ENCODE measurements around the gene ADIPOR1.
A peak's percentile ranks its signal among the peaks of the same experiment; 100 is the strongest.
"Not testable (repeated sequence)": the region's sequence is repeated elsewhere in the genome, so short reads cannot be mapped to it uniquely, and the experiment has no call there.

ADIPOR1 gene

DNA sequence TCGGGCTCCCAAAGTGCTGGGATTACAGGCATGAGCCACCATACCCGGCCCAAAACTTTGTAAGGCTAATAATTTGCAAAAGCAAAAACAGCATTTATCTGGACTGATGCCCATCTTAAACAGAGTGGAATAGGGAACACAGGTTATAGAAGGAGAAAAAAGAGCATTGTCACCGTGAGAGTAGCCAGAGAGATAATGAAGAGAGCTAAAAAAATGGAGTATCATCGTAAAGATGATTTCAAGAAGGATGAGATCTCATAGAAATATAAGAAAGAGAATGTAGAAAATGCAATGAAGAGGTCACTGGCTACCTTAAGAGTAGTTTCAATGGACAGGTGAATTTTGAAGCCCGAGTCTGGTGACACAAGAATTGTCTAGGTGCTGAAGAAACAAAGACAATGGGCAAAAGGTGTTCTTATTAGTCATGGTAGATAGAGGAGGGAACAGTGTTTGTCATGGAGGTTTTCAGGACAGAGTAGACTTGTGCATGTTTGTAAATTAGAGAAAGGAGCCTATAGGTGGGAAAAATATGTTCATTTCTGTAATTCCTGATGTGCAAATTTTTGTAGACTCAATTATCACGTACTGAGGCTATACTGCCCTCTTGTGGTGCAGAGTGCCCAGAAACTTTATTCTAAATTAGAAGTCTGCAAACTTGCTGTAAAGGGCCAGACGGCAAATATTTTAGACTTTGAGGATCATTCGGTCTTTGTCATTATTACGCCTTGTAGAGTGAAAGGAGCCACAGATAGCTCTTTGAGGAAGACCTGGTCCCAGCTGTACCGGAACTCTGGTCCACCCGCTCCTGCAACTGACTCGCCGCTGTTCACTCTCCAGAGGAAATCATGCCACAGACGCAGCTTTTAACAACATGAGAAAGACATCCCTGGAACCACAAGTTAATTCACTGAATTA, 41.0 kb upstream of the ADIPOR1 start:
- Histone ChIP-seq H3K27ac (no peak overlapping the region), H3K4me3 (no peak overlapping the region), H3K36me3 (ENCODE audit: insufficient read depth, low read length) (no peaks in the 10 kb centered on the region)

DNA sequence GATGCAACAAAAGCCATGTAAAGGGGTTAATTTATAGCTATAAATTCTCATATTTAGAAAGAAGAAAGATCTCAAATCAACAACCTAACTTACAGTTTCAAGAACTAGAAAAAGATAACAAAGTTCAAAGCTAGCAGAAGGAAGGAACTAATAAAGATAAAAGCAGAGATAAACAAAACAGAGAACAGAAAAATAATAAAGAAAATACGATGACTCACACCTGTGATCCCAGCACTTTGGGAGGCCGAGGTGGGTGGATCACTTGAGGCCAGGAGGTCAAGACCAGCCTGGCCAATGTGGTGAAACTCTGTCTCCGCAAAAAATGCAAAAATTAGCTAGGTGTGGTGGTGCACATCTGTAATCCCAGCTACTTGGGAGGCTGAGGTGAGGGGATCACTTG, 36.6 kb upstream of the ADIPOR1 start:
- H3K9me3 ChIP-seq (ENCODE audit: low read depth, low read length) = no peaks in the 10 kb centered on the region
- H3K36me3 ChIP-seq (ENCODE audit: insufficient read depth, low read length) = no peaks in the 10 kb centered on the region
- H3K4me3 ChIP-seq = no peak overlapping the region
- H3K9ac ChIP-seq (ENCODE audit: insufficient read length) = no peak overlapping the region
- no peak overlapping the region for H3K27ac ChIP-seq
- no peak for DNase-seq (ENCODE audit: low read depth, low spot score)
- no peak for TF ChIP-seq POLR2AphosphoS5 (IDR thresholded peaks at IDR 0.05; ENCODE audit: borderline replicate concordance, low read depth, low read length)
- no peak for TF ChIP-seq FOXP2 (optimal IDR thresholded peaks at IDR 0.05; ENCODE audit: control extremely low read depth, extremely low read length, insufficient read depth)
- TF ChIP-seq EZH2 (IDR thresholded peaks at IDR 0.05) = no peak

More for the DNA sequence above, 41.0 kb upstream of the ADIPOR1 start:
- Histone ChIP-seq H3K9ac (ENCODE audit: insufficient read length) (no peak overlapping the region), H3K9me3 (ENCODE audit: low read depth, low read length) (no peaks in the 10 kb centered on the region)
- peak; percentile 42 for DNase-seq (ENCODE audit: low read depth, low spot score)
- TF ChIP-seq EZH2 (IDR thresholded peaks at IDR 0.05) = no peak
- TF ChIP-seq FOXP2 (optimal IDR thresholded peaks at IDR 0.05; ENCODE audit: control extremely low read depth, extremely low read length, insufficient read depth) = no peak
- no peak for TF ChIP-seq POLR2AphosphoS5 (IDR thresholded peaks at IDR 0.05; ENCODE audit: borderline replicate concordance, low read depth, low read length)

DNA sequence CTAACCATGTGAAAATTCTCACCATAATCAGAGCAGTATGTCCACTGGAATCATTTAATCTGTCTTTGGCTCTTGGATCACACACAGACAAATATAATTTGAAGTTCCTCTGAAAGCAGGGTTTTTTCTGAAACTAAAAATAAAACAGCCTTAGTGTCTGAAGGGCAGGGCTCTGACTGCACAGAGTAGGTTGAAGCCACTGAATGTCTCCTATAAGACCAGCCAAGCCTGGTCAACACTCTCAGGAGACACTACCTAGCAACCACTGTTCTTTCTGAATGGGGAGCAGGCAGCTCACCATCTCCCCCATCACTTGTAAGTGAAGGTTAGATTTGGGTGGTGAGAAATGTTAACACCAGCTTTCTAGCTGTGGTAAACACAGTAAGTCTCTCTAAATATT, 33.0 kb upstream of the ADIPOR1 start:
- Histone ChIP-seq H3K9me3 (ENCODE audit: low read depth, low read length) (no peaks in the 10 kb centered on the region), H3K9ac (ENCODE audit: insufficient read length) (no peak overlapping the region), H3K36me3 (ENCODE audit: insufficient read depth, low read length) (no peaks in the 10 kb centered on the region), H3K27ac (no peak overlapping the region), H3K4me3 (no peak overlapping the region)
- TF ChIP-seq EZH2 (IDR thresholded peaks at IDR 0.05) = no peak
- no peak for TF ChIP-seq POLR2AphosphoS5 (IDR thresholded peaks at IDR 0.05; ENCODE audit: borderline replicate concordance, low read depth, low read length)
- no peak for TF ChIP-seq FOXP2 (optimal IDR thresholded peaks at IDR 0.05; ENCODE audit: control extremely low read depth, extremely low read length, insufficient read depth)
- no peak for DNase-seq (ENCODE audit: low read depth, low spot score)

DNA sequence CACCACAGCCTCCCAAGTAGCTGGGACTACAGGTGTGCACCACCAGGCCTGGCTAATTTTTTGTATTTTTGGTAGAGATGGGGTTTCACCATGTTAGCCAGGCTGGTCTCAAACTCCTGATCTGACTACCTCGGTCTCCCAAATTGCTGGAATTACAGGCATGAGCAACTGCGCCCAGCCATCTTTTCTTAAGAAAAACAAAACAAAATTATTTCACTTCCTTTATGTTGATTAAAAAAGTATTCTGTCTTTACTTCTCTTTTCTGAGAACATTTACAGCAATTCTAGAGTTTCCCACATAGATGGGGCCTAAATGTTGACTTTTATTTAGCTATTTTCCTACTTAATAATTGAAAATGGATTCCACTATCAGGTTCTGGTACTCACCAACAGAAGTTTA, 31.8 kb upstream of the ADIPOR1 start:
- Histone ChIP-seq H3K27ac (no peak overlapping the region), H3K9ac (ENCODE audit: insufficient read length) (no peak overlapping the region), H3K9me3 (ENCODE audit: low read depth, low read length) (no peaks in the 10 kb centered on the region), H3K36me3 (ENCODE audit: insufficient read depth, low read length) (no peaks in the 10 kb centered on the region), H3K4me3 (no peak overlapping the region)
- no peak for DNase-seq (ENCODE audit: low read depth, low spot score)
- TF ChIP-seq POLR2AphosphoS5 (IDR thresholded peaks at IDR 0.05; ENCODE audit: borderline replicate concordance, low read depth, low read length) = no peak
- no peak for TF ChIP-seq EZH2 (IDR thresholded peaks at IDR 0.05)
- no peak for TF ChIP-seq FOXP2 (optimal IDR thresholded peaks at IDR 0.05; ENCODE audit: control extremely low read depth, extremely low read length, insufficient read depth)

DNA sequence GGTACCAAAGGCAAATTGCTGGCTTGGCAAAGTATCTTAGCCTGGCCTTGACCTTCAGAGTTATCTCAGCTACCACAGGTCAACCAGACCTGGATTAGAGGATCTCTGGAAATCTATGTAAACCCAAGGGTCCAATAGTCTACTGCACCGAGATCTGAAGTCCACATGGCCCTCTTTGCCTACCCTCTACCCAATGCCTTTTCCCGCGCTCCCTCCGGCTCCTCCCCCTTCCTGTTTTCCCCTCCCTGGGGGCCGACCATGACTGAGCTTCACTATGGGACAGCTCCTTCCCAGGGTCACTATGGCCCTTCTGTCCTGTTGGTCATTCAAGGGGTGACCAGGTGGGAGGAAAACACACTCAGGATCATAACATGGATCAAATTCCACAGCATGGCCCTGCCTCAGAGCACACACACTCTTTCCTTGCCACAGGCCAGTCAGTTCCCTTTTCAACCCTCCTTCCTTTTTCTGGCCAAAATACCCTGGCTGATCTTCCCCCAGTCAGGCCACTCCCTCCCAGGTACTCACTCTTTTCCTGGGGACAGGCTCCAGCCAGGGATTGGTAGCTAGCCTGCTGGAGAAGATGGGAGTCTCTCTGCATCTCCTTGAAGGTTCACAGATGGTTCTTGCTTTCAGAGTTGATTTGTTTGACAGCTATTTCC, 29.9 kb upstream of the ADIPOR1 start:
- H3K9ac ChIP-seq (ENCODE audit: insufficient read length) = no peak overlapping the region
- H3K27ac ChIP-seq = no peak overlapping the region
- DNase-seq (ENCODE audit: low read depth, low spot score) = no peak
- H3K36me3 ChIP-seq (ENCODE audit: insufficient read depth, low read length) = no peaks in the 10 kb centered on the region
- H3K9me3 ChIP-seq (ENCODE audit: low read depth, low read length) = no peaks in the 10 kb centered on the region
- H3K4me3 ChIP-seq = no peak overlapping the region
- no peak for TF ChIP-seq EZH2 (IDR thresholded peaks at IDR 0.05)
- TF ChIP-seq POLR2AphosphoS5 (IDR thresholded peaks at IDR 0.05; ENCODE audit: borderline replicate concordance, low read depth, low read length) = no peak
- no peak for TF ChIP-seq FOXP2 (optimal IDR thresholded peaks at IDR 0.05; ENCODE audit: control extremely low read depth, extremely low read length, insufficient read depth)

DNA sequence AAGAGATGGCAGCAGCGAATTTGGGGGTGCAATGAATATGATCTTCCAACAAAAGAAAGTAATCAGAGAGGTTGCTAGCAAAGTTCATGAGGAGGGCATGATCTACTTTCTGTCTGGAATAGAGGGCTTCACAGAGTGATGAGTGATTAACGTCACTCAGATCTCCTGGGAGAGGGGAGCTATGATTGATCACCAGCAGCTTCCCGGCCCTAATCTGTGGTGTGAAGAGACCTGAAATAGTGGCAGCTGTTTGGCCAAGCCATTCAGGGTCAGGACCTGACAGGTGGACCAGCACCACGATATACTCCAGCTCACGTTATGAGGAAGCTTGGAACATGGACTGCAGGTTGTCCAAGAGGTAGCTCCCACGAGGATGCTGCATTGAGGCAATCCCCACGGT, 29.1 kb upstream of the ADIPOR1 start:
- TF ChIP-seq POLR2AphosphoS5 (IDR thresholded peaks at IDR 0.05; ENCODE audit: borderline replicate concordance, low read depth, low read length) (no peak), FOXP2 (optimal IDR thresholded peaks at IDR 0.05; ENCODE audit: control extremely low read depth, extremely low read length, insufficient read depth) (no peak), EZH2 (IDR thresholded peaks at IDR 0.05) (no peak)
- H3K9ac ChIP-seq (ENCODE audit: insufficient read length) = no peak overlapping the region
- no peak for DNase-seq (ENCODE audit: low read depth, low spot score)

DNA sequence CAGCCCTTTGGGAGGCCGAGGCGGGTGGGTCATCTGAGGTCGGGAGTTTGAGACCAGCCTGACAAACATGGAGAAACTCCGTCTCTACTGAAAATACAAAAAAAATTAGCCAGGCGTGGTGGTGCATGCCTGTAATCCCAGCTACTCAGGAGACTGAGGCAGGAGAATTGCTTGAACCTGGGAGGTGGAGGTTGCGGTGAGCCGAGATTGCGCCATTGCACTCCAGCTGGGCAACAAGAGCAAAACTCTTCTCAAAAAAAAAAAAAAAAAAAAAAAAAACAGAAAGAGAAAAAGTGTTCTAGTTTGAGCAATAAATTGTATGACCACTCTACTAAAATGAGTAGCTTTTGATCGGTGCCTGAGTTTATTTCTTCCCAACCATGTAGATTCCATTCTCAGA, 28.0 kb upstream of the ADIPOR1 start:
- not testable (repeated sequence) for H3K4me3 ChIP-seq; H3K9ac ChIP-seq (ENCODE audit: insufficient read length); H3K9me3 ChIP-seq (ENCODE audit: low read depth, low read length); H3K36me3 ChIP-seq (ENCODE audit: insufficient read depth, low read length); H3K27ac ChIP-seq; DNase-seq (ENCODE audit: low read depth, low spot score)

More for the DNA sequence above, 29.1 kb upstream of the ADIPOR1 start:
- Histone ChIP-seq H3K4me3 (no peak overlapping the region), H3K36me3 (ENCODE audit: insufficient read depth, low read length) (no peaks in the 10 kb centered on the region), H3K27ac (no peak overlapping the region), H3K9me3 (ENCODE audit: low read depth, low read length) (no peaks in the 10 kb centered on the region)

DNA sequence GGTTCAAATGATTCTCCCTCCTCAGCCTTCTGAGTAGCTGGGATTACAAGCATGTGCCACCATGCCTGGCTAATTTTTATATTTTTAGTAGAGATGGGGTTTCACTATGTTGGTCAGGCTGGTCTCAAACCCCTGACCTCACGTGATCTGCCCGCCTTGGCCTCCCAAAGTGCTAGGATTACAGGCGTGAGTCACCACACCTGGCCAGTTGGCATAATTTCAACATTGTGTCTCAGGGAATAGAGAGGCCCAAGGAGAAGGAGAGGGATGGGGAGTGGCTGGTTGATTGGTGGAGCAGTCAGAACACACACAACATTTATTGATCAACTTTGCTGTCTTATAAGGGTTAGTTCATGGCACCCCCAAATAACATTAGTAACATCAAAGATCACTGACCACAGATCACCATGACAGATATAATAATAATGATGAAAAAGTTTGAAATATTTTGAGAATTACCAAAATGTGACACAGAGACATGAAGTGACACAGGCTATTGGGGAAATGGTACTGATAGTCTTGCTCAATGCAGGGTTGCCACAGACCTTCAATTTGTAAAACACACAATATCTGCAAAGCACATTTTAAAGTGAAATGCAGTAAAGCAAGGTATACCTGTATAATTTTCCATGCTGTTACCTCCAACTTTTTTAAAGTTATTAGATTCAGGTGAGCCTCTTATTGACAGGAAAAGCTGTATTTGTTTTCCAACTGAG, 24.8 kb upstream of the ADIPOR1 start:
- TF ChIP-seq POLR2AphosphoS5 (IDR thresholded peaks at IDR 0.05; ENCODE audit: borderline replicate concordance, low read depth, low read length) (no peak), FOXP2 (optimal IDR thresholded peaks at IDR 0.05; ENCODE audit: control extremely low read depth, extremely low read length, insufficient read depth) (no peak), EZH2 (IDR thresholded peaks at IDR 0.05) (no peak)
- Histone ChIP-seq H3K9me3 (ENCODE audit: low read depth, low read length) (no peaks in the 10 kb centered on the region), H3K36me3 (ENCODE audit: insufficient read depth, low read length) (no peaks in the 10 kb centered on the region), H3K9ac (ENCODE audit: insufficient read length) (no peak overlapping the region), H3K4me3 (no peak overlapping the region), H3K27ac (no peak overlapping the region)
- no peak for DNase-seq (ENCODE audit: low read depth, low spot score)

All from SK-N-MC (cell line).